ENCODE results near the gene FOXQ1.

DNA sequence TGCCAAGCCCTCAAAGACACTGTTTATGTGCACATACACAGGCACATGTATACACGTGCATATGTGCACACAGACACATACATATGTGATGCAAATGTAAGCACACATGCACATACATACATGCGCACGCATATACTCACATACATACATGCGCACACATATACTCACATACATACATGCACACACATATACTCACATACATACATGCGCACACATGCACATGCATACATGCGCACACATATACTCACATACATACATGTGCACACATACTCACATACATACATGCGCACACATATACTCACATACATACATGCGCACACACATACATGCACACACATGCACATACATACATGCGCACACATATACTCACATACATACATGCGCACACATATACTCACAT, 20.5 kb upstream of the FOXQ1 start:
- TF ChIP-seq POLR2AphosphoS5 (IDR thresholded peaks at IDR 0.05; ENCODE audit: low read depth, low read length): no peak
- TF ChIP-seq TAF1 (IDR thresholded peaks at IDR 0.05; ENCODE audit: low read depth, low read length): no peak
- no peak for TF ChIP-seq POLR2A (IDR thresholded peaks at IDR 0.05; ENCODE audit: low read depth, low read length)
